ENCODE data around the gene PLCXD3. TPM values are rescaled to one million over a fixed set of nuclear protein-coding genes. Genes with fewer than 3 reads are reported as not detected.

Gene PLCXD3, protein sequence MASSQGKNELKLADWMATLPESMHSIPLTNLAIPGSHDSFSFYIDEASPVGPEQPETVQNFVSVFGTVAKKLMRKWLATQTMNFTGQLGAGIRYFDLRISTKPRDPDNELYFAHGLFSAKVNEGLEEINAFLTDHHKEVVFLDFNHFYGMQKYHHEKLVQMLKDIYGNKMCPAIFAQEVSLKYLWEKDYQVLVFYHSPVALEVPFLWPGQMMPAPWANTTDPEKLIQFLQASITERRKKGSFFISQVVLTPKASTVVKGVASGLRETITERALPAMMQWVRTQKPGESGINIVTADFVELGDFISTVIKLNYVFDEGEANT
- total RNA-seq, result 0.09 TPM
- under 1 TPM; 0.05 to 0.23 (median 0.10) TPM for polyA plus RNA-seq (ENCODE audit: insufficient read depth in 1 of 8, insufficient read length in 8 of 8, low replicate concordance in 1 of 8)
- long read RNA-seq, donor 1, result 0 reads
- long read RNA-seq, donor 2, result 0 reads
- long read RNA-seq, donor 3, result 0 reads
- long read RNA-seq, donor 4, result 0 reads
- long read RNA-seq, donor 5, result 0 reads
- long read RNA-seq, donor 6, result 0 reads
- long read RNA-seq, donor 7, result 0 reads
- long read RNA-seq, donor 8, result 0 reads
- long read RNA-seq, donor 9, result 0 reads
- long read RNA-seq, donor 10, result 0 reads
- long read RNA-seq, donor 11, result 0 reads

DNA sequence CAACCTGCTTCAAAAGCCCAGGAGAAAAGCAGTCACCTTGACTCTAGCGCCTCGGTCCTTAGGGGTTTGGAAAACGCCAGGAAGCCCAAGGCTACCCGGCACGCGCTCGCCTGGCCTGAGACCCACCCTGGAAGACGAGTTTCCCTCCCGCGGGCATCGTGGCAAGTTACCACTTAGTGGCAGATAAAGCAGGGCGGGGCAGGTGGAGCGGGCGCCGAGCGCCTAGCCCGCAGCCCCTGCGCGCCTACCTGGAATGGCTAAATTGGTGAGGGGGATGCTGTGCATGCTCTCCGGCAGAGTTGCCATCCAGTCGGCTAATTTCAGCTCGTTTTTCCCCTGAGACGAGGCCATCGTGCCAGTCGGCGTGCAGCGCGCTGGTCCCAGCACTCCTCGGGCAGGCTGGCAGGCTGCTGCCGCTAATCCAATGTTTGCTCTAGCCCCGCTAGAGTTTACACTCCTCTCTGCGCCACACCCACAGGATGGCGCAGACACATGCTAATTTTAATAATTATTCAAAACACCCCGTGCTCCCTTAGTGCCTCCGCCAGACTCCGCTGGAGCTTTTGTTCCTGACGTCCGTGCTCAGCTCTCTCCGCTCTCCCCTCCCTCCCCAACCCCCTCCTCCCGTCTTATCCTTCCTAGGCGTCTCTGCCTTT is at the start of gene PLCXD3:
Gene PLCXD3, minus strand, starts transcription at position 426 of the 656 bp plus-strand sequence. Its CDS starts 75 bp downstream, at position 351.
- Histone ChIP-seq H3K27me3 (ENCODE audit: control insufficient read depth, insufficient read depth, low read length) (peaks cover 25% of the 10 kb centered on the region), H3K9me3 (replicated peaks; ENCODE audit: control insufficient read depth, low read depth, low read length) (no peaks in the 10 kb centered on the region), H3K27ac (ENCODE audit: low read length) (no peak within 1 kb of the TSS), H3K4me1 (ENCODE audit: control insufficient read depth, insufficient read depth, low read length) (peaks cover 6% of the 10 kb centered on the region), H3K36me3 (ENCODE audit: control insufficient read depth, insufficient read depth, low read length) (no peaks in the 10 kb centered on the region), H3K4me3 (ENCODE audit: low read length) (no peak within 1 kb of the TSS)
- WGBS (ENCODE audit: insufficient coverage), result 1% methylated on average over 36 of the region's 41 CpGs
- no peak for DNase-seq

DNA sequence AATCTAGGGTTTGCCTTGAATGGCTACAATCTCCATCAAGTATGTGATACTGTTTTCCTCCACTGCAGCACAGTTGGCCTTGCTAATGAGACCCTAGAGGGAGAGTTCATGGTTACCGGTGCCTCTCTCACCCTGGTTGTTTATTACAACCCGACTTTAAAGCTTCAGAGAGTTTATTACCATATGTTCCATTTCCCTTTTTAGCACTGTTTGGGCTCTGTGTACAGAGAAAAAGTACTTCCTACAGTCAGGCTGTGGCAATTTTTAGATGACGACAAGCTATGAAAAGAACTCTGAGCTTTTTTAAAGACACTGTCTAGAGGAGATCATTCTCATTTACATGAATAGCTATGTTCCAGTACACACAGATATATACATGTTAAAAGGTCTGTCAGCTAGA is 48.8 kb upstream of the PLCXD3 start:
- no peaks in the 10 kb centered on the region for H3K27me3 ChIP-seq (ENCODE audit: control insufficient read depth, insufficient read depth, low read length)
- DNase-seq, result no peak
- WGBS (ENCODE audit: insufficient coverage), result no CpG with 5 or more reads among the region's 3 CpGs
- H3K4me1 ChIP-seq (ENCODE audit: control insufficient read depth, insufficient read depth, low read length), result no peaks in the 10 kb centered on the region
- H3K9me3 ChIP-seq (replicated peaks; ENCODE audit: control insufficient read depth, low read depth, low read length), result no peaks in the 10 kb centered on the region
- no peak overlapping the region for H3K4me3 ChIP-seq (ENCODE audit: low read length)
- no peak overlapping the region for H3K27ac ChIP-seq (ENCODE audit: low read length)
- no peaks in the 10 kb centered on the region for H3K36me3 ChIP-seq (ENCODE audit: control insufficient read depth, insufficient read depth, low read length)

DNA sequence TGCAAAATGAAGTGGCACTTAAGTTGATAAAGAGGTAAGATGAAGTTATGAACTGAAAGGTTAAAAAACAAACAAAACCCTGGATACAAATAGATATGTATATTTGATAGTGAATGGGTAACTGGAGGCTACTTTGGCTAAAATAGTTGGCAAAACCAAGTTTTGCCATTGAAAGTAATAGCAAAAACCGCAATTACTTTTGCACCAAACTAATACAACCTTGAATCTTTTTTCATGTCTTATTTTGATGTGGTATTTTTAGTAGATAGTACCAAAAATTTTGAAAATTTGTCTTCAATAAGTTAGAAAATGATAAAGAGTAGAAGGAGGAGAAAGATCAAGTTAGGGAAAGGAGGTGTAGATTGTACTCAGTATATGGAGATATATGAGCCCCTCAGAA is 47.9 kb upstream of the PLCXD3 start:
- no peaks in the 10 kb centered on the region for H3K9me3 ChIP-seq (replicated peaks; ENCODE audit: control insufficient read depth, low read depth, low read length)
- H3K27me3 ChIP-seq (ENCODE audit: control insufficient read depth, insufficient read depth, low read length), result no peaks in the 10 kb centered on the region
- no peak for DNase-seq
- no peak overlapping the region for H3K27ac ChIP-seq (ENCODE audit: low read length)
- no CpG with 5 or more reads among the region's 1 CpG for WGBS (ENCODE audit: insufficient coverage)
- H3K4me1 ChIP-seq (ENCODE audit: control insufficient read depth, insufficient read depth, low read length), result no peaks in the 10 kb centered on the region
- no peak overlapping the region for H3K4me3 ChIP-seq (ENCODE audit: low read length)
- H3K36me3 ChIP-seq (ENCODE audit: control insufficient read depth, insufficient read depth, low read length), result no peaks in the 10 kb centered on the region

DNA sequence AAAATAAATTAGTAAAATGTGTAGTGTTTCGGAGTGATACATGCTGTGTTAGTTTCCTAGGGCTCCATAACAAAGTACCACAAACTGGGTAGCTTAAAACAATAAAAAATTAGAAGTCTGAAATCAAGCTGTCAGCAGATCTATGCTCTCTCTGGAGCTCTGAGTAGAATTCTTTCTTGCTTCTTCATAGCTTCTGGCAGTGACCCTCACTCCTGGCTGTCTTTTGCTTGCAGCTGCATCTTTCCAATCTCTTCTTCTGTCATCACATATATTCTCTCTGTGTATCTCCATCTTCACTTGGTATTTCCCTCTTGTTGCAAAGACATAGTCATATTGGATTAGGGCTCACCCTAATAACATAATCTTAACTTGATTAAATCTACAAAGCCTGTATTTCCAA is 37.6 kb upstream of the PLCXD3 start:
- Histone ChIP-seq H3K4me1 (ENCODE audit: control insufficient read depth, insufficient read depth, low read length) (no peaks in the 10 kb centered on the region), H3K4me3 (ENCODE audit: low read length) (no peak overlapping the region), H3K9me3 (replicated peaks; ENCODE audit: control insufficient read depth, low read depth, low read length) (peaks cover 2% of the 10 kb centered on the region), H3K27me3 (ENCODE audit: control insufficient read depth, insufficient read depth, low read length) (no peaks in the 10 kb centered on the region), H3K27ac (ENCODE audit: low read length) (no peak overlapping the region), H3K36me3 (ENCODE audit: control insufficient read depth, insufficient read depth, low read length) (no peaks in the 10 kb centered on the region)
- peak; percentile 15 for DNase-seq
- no CpG with 5 or more reads among the region's 1 CpG for WGBS (ENCODE audit: insufficient coverage)

DNA sequence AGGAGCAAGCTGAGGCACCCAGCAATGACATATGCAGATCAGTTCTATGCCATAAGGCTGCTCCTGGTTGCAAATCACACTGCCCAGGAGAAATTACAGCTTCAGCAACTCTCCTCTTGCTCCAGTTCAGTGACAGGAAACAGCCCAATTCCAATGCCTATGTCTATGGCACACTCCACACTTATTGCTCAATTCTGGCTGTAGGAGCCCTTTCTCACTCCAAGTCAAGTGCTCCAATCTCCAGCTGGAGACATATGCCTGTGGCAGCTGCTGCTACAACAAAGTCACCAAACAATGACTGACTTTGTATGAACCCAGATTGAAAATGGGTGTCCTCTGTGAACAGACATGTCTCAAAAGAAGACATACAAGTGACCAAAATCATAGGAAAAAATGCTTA is 31.8 kb upstream of the PLCXD3 start:
- Histone ChIP-seq H3K27me3 (ENCODE audit: control insufficient read depth, insufficient read depth, low read length) (no peaks in the 10 kb centered on the region), H3K4me3 (ENCODE audit: low read length) (no peak overlapping the region), H3K9me3 (replicated peaks; ENCODE audit: control insufficient read depth, low read depth, low read length) (peaks cover 12% of the 10 kb centered on the region), H3K36me3 (ENCODE audit: control insufficient read depth, insufficient read depth, low read length) (no peaks in the 10 kb centered on the region), H3K4me1 (ENCODE audit: control insufficient read depth, insufficient read depth, low read length) (no peaks in the 10 kb centered on the region), H3K27ac (ENCODE audit: low read length) (no peak overlapping the region)
- DNase-seq, result no peak

DNA sequence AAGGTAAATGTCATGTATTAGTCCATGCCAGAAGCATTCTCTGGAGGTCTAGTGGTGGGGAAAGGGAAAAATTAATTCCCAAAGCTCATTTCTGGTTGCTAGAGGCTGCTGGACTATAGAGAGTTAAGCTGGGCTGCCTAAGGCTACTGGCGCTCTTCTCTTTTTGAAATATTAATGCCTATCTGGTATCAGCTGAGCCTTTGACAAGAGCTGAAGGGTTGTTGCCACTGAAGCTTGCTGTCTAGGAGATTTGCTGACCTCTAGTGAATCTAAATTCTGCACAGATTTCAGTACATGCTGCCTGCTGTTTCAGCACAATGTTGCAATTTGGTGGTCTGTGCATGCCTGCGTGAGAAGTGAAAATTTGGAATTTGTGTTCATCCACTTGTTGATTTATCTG is 29.1 kb upstream of the PLCXD3 start:
- H3K27ac ChIP-seq (ENCODE audit: low read length), result no peak overlapping the region
- peaks cover 13% of the 10 kb centered on the region for H3K9me3 ChIP-seq (replicated peaks; ENCODE audit: control insufficient read depth, low read depth, low read length)
- H3K36me3 ChIP-seq (ENCODE audit: control insufficient read depth, insufficient read depth, low read length), result no peaks in the 10 kb centered on the region
- no peaks in the 10 kb centered on the region for H3K27me3 ChIP-seq (ENCODE audit: control insufficient read depth, insufficient read depth, low read length)
- 100% methylated on average over 1 of the region's 2 CpGs for WGBS (ENCODE audit: insufficient coverage)
- DNase-seq, result no peak
- H3K4me3 ChIP-seq (ENCODE audit: low read length), result no peak overlapping the region
- no peaks in the 10 kb centered on the region for H3K4me1 ChIP-seq (ENCODE audit: control insufficient read depth, insufficient read depth, low read length)

DNA sequence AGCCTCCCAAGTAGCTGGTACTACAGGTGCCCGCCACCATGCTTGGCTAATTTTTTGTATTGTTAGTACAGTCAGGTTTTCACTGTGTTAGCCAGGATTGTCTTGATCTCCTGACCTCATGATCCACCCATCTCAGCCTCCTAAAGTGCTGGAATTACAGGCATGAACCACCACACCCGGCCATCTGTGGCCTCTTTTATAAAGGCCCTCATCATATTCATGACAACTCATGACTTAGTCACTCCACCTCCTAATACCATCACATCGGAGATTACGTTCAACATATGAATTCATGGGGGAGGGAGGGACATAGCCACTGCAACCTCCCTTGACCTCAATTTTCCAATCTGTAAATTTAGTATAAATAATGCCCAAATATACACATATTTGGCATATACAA is 27.2 kb upstream of the PLCXD3 start:
- no peak for DNase-seq
- Histone ChIP-seq H3K9me3 (replicated peaks; ENCODE audit: control insufficient read depth, low read depth, low read length) (peaks cover 13% of the 10 kb centered on the region), H3K4me3 (ENCODE audit: low read length) (no peak overlapping the region), H3K4me1 (ENCODE audit: control insufficient read depth, insufficient read depth, low read length) (no peaks in the 10 kb centered on the region), H3K27ac (ENCODE audit: low read length) (no peak overlapping the region), H3K27me3 (ENCODE audit: control insufficient read depth, insufficient read depth, low read length) (no peaks in the 10 kb centered on the region), H3K36me3 (ENCODE audit: control insufficient read depth, insufficient read depth, low read length) (no peaks in the 10 kb centered on the region)
- WGBS (ENCODE audit: insufficient coverage), result 80% methylated on average over 1 of the region's 4 CpGs

DNA sequence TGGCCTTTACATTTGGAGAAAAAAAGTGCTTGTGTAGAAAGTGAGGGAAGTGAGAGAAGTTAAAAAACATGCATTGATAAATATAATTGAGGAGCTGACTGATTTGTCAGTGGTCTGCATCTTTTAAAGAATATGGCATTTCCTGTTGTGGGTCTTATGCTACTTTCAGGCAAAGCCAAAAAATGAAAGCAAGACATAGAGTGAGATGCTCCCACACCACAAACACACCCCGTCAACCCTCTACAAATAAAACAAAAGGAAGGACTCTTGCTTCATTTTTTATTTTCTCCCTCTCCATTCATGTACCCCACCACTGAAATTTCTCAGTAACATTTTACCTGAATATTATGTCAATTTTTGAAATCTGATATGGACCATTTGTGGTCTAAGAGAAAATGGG is 22.1 kb upstream of the PLCXD3 start:
- peaks cover 2% of the 10 kb centered on the region for H3K9me3 ChIP-seq (replicated peaks; ENCODE audit: control insufficient read depth, low read depth, low read length)
- H3K27ac ChIP-seq (ENCODE audit: low read length), result no peak overlapping the region
- no peaks in the 10 kb centered on the region for H3K4me1 ChIP-seq (ENCODE audit: control insufficient read depth, insufficient read depth, low read length)
- no peak overlapping the region for H3K4me3 ChIP-seq (ENCODE audit: low read length)
- 83% methylated on average over 1 of the region's 1 CpG for WGBS (ENCODE audit: insufficient coverage)
- no peak for DNase-seq
- H3K36me3 ChIP-seq (ENCODE audit: control insufficient read depth, insufficient read depth, low read length), result no peaks in the 10 kb centered on the region
- H3K27me3 ChIP-seq (ENCODE audit: control insufficient read depth, insufficient read depth, low read length), result no peaks in the 10 kb centered on the region

DNA sequence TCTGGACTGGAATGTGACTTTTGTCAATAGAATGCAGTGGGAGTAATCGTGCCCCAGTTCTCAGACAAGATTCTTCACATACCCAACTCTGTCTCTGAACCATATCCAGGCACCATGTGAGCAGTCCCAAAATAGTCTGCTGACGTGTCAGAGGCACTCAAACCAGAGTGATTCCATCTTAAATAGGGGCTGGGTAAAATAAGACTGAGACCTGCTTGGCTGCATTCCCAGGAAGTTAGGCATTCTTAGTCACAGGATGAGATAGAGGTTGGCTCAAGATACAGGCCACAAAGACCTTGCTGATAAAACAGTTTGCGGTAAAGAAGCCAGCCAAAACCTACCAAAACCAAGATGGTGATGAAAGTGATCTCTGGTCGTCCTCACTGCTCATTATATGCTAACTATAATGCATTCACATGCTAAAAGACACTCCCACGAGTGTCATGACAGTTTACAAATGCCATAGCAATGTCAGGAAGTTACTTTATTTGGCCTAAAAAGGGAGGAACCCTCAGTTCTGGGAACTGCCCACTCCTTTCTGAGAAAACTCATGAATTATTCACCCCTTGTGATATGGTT is 16.9 kb upstream of the PLCXD3 start:
- Histone ChIP-seq H3K27ac (ENCODE audit: low read length) (no peak overlapping the region), H3K36me3 (ENCODE audit: control insufficient read depth, insufficient read depth, low read length) (no peaks in the 10 kb centered on the region), H3K27me3 (ENCODE audit: control insufficient read depth, insufficient read depth, low read length) (no peaks in the 10 kb centered on the region), H3K4me3 (ENCODE audit: low read length) (no peak overlapping the region), H3K4me1 (ENCODE audit: control insufficient read depth, insufficient read depth, low read length) (no peaks in the 10 kb centered on the region), H3K9me3 (replicated peaks; ENCODE audit: control insufficient read depth, low read depth, low read length) (no peaks in the 10 kb centered on the region)
- DNase-seq, result no peak
- 50% methylated on average over 1 of the region's 5 CpGs for WGBS (ENCODE audit: insufficient coverage)

DNA sequence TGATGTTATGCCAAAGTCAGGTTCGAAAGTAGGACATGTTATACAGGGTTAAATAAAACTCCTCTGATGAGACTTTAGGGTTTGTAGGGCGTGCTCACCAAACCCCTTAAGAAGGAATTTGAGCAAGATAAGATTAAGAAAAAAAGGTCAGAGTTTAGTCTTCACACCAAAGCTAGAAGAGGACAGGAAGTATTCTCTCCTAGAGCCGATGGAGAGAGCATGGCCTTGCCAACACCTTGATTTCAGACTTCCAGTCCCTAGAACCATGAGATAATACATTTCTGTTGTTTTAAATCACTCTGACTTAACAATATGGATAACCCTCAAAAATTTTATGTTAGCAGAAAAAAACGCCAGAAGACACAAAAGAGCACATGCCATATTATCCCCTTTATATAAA is 16.3 kb upstream of the PLCXD3 start:
- no peaks in the 10 kb centered on the region for H3K9me3 ChIP-seq (replicated peaks; ENCODE audit: control insufficient read depth, low read depth, low read length)
- H3K27me3 ChIP-seq (ENCODE audit: control insufficient read depth, insufficient read depth, low read length), result no peaks in the 10 kb centered on the region
- no peak overlapping the region for H3K27ac ChIP-seq (ENCODE audit: low read length)
- WGBS (ENCODE audit: insufficient coverage), result 50% methylated on average over 1 of the region's 4 CpGs
- H3K4me3 ChIP-seq (ENCODE audit: low read length), result no peak overlapping the region
- H3K36me3 ChIP-seq (ENCODE audit: control insufficient read depth, insufficient read depth, low read length), result no peaks in the 10 kb centered on the region
- no peak for DNase-seq
- H3K4me1 ChIP-seq (ENCODE audit: control insufficient read depth, insufficient read depth, low read length), result no peaks in the 10 kb centered on the region

Measured in muscle of leg (tissue), 16 donors.